GM21515 (cell line): ENCODE results near the gene SLC6A18.
"Not testable (repeated sequence)": the region's sequence is repeated elsewhere in the genome, so short reads cannot be mapped to it uniquely, and the experiment has no call there.

Source experiments
- ATAC-seq: cut with Tn5 transposase; IDR thresholded peaks from one replicate; pipeline ENCODE4 v1.9.1; 2021; ENCODE audit not compliant: unreplicated experiment

The SLC6A18 gene

DNA sequence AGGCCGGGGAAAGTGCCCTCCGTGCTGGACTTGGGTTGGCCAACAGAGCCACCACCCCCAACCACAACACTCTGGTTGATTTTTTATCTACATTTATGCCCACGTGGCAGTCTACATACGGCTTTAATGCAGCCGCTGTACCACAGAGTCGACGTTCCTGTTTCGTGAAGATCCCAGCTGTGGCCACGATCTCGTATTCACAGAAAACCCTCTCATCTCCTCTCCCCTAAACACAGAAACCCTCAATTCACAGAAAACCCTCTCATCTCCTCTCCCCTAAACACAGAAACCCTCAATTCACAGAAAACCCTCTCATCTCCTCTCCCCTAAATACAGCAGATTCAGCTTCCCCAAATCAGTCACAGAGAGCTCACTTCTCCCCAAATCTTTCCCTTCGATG, 3.8 kb downstream of the SLC6A18 start:
- not testable (repeated sequence) for ATAC-seq

- no peak for ATAC-seq
Measured at GRCh38 chr5:1229822-1230221, 4.6 kb downstream of the SLC6A18 start.

GRCh38 chr5:1230551-1230950, 5.4 kb downstream of the SLC6A18 start:
- ATAC-seq, result no peak

DNA sequence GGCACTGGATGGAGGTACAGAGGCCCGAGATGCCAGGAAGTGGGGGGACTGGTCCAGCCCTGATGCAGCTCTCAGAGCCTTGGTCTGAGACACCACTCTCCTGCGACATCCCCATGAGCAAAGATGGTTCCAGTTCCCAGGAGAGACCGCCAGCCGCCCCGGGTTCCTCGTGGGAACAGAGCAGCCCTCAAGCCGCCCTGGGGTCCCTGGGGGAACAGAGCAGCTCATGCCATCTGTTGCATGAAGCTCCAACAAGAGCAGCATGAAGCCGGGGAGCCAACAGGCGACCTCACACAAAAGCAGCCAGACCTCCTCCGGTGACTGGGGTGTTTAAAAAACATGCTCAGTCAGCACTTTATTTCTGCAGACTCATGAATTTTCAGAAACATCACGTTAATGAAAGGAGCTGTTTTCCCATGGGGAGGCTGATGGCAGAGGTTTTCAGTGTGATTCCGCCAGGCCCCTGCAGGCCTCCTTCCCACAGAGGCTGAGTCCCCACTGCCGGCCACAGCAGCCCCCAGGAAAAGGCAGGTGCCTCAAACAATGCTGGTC, 6.2 kb downstream of the SLC6A18 start:
- no peak for ATAC-seq

DNA sequence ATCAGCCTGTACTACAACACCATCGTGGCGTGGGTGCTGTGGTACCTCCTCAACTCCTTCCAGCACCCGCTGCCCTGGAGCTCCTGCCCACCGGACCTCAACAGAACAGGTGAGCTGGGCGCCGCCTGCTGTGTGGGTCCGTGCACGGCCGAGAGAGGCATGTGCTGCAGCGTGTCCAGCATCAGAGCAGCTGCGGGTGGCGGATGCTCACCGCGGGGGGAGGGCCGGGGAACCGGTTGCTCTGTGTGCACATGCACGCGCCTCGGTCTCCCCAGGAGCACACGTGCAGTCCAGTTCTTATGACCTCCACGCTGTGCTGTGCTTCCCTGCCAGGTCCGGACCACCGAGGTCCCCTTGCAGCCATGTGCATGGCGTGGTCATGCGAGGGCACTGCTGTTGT, 7.6 kb downstream of the SLC6A18 start:
- no peak for ATAC-seq

GRCh38 chr5:1235379-1235778, 10.2 kb downstream of the SLC6A18 start:
- no peak for ATAC-seq

DNA sequence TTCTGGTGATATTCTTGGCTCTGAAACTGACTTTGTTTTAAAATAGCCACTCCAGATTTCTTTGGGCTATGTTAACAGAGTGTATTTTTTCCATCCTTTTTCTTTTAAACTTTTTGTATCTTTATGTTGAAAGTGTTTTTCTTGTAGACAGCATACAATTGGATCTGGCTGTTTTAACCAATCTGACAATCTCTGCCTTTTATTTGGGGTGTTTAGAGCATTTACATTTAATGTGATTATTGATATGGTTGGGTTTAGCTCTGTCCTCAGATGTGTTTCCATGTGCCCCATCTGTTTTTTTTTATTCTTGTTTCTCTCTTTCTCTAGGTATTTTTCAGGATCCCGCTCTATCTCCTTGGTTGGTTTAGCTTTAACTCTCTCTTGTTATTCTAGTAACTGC, 10.7 kb downstream of the SLC6A18 start:
- ATAC-seq, result no peak

- ATAC-seq, result no peak
Measured at GRCh38 chr5:1239505-1240251, 14.5 kb downstream of the SLC6A18 start.

DNA sequence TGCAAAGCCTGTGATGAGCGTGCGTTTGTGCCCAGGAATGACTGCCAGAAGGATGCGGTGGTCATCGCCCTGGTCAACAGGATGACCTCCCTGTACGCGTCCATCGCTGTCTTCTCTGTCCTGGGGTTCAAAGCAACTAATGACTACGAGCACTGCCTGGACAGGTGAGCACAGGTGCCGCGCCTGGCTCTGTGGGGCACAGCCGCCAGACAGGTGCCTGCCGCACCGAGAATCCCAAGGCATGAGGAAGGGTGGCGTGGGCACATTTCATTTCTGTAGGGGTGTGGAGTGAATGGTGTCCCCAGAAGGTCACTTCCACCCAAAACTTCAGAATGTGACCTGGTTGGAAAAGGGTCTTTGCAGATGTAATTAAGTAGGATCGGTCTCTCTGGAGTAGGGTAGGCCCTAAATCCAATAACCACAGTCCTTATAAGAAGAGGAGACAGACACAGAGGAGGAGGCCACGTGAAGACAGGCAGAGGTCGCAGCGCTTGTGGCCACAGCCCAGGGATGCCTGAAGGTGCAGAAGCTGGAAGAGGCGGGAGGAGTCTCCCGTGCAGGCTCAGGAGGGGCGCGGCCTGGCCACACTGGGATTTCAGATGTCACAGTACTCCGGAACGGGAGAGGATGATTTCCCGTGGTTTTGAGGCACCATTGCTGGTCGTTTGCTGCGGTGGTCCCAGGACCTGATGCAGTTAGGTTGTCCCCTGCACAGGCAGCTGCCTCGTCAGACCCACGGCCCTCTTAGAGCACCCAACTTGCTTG, 15.5 kb downstream of the SLC6A18 start:
- ATAC-seq, result no peak

- ATAC-seq, result no peak
Measured at GRCh38 chr5:1241509-1242080, 16.4 kb downstream of the SLC6A18 start.

DNA sequence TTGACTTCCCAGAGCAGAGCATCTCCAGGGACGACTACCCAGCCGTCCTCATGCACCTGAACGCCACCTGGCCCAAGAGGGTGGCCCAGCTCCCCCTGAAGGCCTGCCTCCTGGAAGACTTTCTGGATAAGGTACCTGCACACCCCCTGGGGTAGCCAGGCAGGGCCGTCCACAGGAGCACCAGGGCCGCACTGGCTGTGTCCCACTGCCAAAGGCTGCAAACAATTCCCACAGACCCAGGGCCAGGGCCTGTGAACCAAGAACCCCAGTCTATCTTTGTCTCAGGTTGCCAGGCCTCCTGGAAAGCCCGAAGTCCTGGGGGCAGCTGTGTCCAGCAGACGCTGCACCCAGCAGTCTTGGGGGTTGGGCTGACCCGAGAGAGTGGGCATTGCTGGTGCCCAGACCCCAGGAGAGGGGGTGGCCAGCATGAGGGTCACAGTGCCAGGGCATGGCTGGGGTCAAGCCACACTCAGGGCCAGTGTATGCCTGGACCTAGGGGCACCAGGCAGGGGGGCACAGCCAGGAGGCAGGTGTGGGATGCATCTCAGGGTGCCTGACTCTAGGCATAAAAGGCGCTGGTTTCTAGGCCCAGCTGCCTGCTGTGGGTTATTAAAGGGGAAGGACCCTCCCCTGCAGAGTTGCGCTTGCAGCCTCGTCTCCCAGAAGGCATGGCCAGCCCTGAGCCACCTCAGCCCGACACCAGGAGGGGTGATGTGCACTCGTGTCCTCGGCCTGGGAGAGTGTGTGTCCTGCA, 17.7 kb downstream of the SLC6A18 start:
- no peak for ATAC-seq

GRCh38 chr5:1243487-1244130, 18.4 kb downstream of the SLC6A18 start:
- ATAC-seq, result no peak

- no peak for ATAC-seq
Measured at GRCh38 chr5:1244255-1244654, 19.1 kb downstream of the SLC6A18 start.

GRCh38 chr5:1244976-1245375, 19.8 kb downstream of the SLC6A18 start:
- ATAC-seq, result no peak

DNA sequence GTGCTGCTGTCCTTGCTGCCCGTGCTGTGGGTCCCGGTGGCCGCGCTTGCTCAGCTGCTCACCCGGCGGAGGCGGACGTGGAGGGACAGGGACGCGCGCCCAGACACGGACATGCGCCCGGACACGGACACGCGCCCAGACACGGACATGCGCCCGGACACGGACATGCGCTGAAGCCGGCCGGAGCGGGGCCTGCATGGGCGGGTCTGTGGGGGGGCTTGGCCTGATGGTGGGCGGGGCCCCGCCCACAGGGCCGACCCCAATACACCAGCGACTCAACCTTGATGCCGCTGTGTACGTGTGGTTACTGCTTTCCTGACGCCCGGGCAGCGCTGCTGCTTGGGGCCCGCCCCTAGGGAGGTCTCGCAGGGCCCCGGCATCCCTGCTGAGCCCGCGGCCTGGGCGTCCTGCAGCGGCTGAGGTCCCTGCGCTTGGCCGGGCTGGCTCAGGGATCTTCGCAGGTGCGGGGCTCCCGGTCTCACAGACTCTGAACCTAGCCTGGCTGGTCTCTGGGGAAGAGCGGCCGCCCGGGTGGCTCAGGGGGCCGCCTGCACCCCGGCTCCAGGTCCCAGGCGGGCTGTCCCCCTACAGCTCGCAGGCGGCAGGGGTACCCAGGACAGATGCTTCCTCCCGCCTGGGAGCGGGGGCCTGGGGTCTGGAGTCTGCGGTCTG, 20.9 kb downstream of the SLC6A18 start:
- no peak for ATAC-seq

GRCh38 chr5:1246711-1247431, 21.7 kb downstream of the SLC6A18 start:
- no peak for ATAC-seq

DNA sequence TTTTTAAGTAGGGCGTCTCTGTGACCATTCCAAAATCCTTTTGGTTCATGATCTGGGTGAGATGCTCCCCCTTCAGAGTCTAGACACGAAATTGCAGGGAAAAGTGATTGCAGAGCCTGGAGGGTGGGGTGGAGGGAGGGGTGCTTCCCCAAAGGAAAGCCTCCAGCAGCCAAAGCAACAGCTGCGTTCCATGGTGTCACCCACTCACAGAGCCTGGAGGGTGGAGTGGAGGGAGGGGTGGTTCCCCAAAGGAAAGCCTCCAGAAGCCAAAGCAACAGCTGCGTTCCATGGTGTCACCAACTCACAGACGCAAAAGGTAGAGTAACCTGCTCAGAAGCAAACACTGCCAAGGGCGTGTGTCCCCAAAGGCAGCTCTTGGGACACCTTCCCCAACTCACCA, 22.6 kb downstream of the SLC6A18 start:
- no peak for ATAC-seq

DNA sequence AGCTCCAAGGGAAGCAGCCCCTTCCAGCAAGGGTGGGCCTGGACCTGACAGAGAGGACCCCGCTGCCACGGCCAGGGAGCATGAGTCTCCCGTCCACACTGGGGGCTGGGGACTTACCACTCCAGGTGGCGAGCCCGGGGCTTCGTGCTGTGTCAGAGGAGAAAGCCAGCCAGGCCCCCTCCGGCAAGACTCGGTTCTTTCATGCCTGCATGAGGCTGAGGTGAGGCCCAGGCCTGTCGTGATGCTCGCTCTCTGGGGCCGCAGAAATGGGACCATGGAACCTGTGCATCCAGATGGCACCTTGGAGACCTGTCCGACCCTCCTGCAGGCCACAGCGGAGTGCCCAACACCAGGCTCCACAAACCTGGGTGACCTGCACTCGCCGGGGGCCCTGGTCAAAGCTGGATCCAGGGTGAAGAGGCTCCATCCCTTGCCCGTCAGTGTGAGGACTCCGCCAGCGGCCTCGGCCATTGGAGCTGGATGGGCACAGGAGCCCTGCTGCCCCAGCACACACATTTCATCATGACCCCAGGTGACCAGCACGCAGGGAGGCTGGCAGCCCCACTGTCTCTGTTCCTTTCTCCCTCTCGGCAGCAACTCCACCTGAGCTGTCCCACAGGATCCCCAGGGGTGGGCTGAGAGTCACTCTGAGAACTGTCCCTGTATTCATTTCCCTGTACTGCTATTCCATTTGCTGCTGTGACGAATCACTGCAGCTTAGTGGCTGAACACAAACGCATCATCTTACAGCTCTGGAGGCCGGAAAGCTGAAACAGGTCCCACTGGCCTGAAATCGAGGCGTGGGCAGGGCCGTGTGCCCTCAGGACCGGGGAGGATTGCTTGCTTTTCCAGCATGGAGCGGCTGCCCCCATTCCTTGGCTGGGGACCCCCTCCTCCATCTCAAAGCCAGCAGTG, 24.4 kb downstream of the SLC6A18 start:
- ATAC-seq, result no peak
